Hepatocyte (in vitro differentiated cells): ENCODE data around the gene F13A1.

Source experiments
- EZH2phosphoT487 ChIP-seq: fragments of 200-600 bp; sonication (generic); IDR thresholded peaks from one replicate; pipeline ENCODE4 v1.6.1; 2018; ENCODE audit warnings: antibody characterized with exemption, mild to moderate bottlenecking, low read depth, moderate library complexity; ENCODE audit not compliant: unreplicated experiment, severe bottlenecking
- TF ChIP-seq, protein P1 (sequence below): fragments of 200-600 bp; sonication (generic); IDR thresholded peaks from 2 replicates; pipeline ENCODE4 v1.5.1; 2016; ENCODE audit warnings: antibody characterized with exemption, mild to moderate bottlenecking; ENCODE audit not compliant: poor library complexity

GRCh38 chr6:6217855-6218758 is 102.4 kb downstream of the F13A1 start:
- TF ChIP-seq, protein P1, sequence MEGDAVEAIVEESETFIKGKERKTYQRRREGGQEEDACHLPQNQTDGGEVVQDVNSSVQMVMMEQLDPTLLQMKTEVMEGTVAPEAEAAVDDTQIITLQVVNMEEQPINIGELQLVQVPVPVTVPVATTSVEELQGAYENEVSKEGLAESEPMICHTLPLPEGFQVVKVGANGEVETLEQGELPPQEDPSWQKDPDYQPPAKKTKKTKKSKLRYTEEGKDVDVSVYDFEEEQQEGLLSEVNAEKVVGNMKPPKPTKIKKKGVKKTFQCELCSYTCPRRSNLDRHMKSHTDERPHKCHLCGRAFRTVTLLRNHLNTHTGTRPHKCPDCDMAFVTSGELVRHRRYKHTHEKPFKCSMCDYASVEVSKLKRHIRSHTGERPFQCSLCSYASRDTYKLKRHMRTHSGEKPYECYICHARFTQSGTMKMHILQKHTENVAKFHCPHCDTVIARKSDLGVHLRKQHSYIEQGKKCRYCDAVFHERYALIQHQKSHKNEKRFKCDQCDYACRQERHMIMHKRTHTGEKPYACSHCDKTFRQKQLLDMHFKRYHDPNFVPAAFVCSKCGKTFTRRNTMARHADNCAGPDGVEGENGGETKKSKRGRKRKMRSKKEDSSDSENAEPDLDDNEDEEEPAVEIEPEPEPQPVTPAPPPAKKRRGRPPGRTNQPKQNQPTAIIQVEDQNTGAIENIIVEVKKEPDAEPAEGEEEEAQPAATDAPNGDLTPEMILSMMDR, result no peak
- no peak for TF ChIP-seq EZH2phosphoT487
